ENCODE results near the gene CSH2. TPM values are rescaled to one million over a fixed set of nuclear protein-coding genes. Genes with fewer than 3 reads are reported as not detected.
A peak's percentile ranks its signal among the peaks of the same experiment; 100 is the strongest.
"Not testable (repeated sequence)": the region's sequence is repeated elsewhere in the genome, so short reads cannot be mapped to it uniquely, and the experiment has no call there.

CSH2 gene
- total and polyA plus RNA-seq, 8 donors = not detected

- H3K27me3 ChIP-seq = no peaks in the 10 kb centered on the region
- ATAC-seq (no peak), FAIRE-seq (no peak), DNase-seq (no peak)
- no peaks in the 10 kb centered on the region for H3K36me3 ChIP-seq
- no peak overlapping the region for H3K4me3 ChIP-seq
- no peak overlapping the region for H3K27ac ChIP-seq
- no peaks in the 10 kb centered on the region for H3K9me3 ChIP-seq
- no peak for TF ChIP-seq CTCF (IDR thresholded peaks at IDR 0.05)
- intact Hi-C loops (cut with DNase I) = no loop called here
- H3K4me1 ChIP-seq = peaks cover 0 to 7% (median 4%) of the 10 kb centered on the region in 3 donors
- WGBS, 2 donors = 92 to 96% methylated on average over 3 of the region's 3 CpGs
Observed at GRCh38 chr17:63847525-63848249, 25.8 kb downstream of the CSH2 start.

- Histone ChIP-seq H3K27me3 (no peaks in the 10 kb centered on the region), H3K27ac (no peak overlapping the region), H3K4me1 (peaks cover 7 to 18% (median 11%) of the 10 kb centered on the region in 3 donors), H3K36me3 (no peaks in the 10 kb centered on the region), H3K9me3 (no peaks in the 10 kb centered on the region), H3K4me3 (no peak overlapping the region)
- DNase-seq = no peak
- no peak for ATAC-seq
- no peak for FAIRE-seq
- 88 to 89% methylated on average over 1 of the region's 1 CpG for WGBS, 2 donors
- TF ChIP-seq CTCF (IDR thresholded peaks at IDR 0.05) = no peak
- intact Hi-C loops (cut with DNase I) = no loop called here
Observed at GRCh38 chr17:63845509-63845908, 28.0 kb downstream of the CSH2 start.

- Histone ChIP-seq H3K9me3 (no peaks in the 10 kb centered on the region), H3K27me3 (no peaks in the 10 kb centered on the region), H3K36me3 (no peaks in the 10 kb centered on the region), H3K4me1 (peaks cover 21 to 32% (median 25%) of the 10 kb centered on the region in 3 donors), H3K27ac (peak overlapping the region in 2 of 4 donors; percentile 70 to 88), H3K4me3 (peak overlapping the region in 1 of 4 donors; percentile 94)
- no peak for FAIRE-seq
- ATAC-seq = no peak
- WGBS, 2 donors = 85% methylated on average over 9 of the region's 9 CpGs
- peak in 1 of 6 donors; percentile 25 for DNase-seq
- intact Hi-C loops (cut with DNase I) = no loop called here
- no peak for TF ChIP-seq CTCF (IDR thresholded peaks at IDR 0.05)
Observed at GRCh38 chr17:63843910-63844677, 29.4 kb downstream of the CSH2 start.

GRCh38 chr17:63843387-63843888 lies 30.0 kb downstream of the CSH2 start:
- WGBS, 2 donors = 10% methylated on average over 19 of the region's 19 CpGs
- DNase-seq = peak in 3 of 6 donors; percentile 40 to 53 (median 53)

GRCh38 chr17:63842540-63843386 lies 30.7 kb downstream of the CSH2 start, which contains the start of gene SMARCD2:
TSS of gene SMARCD2 (minus strand) at chr17:63842685. CDS start at chr17:63842674, 11 bp downstream.
- ATAC-seq (peak; percentile 81 to 91 (median 82)), FAIRE-seq (no peak)
- 0 to 1% methylated on average over 77 to 92 of the region's 92 CpGs for WGBS, 2 donors

More at GRCh38 chr17:63843387-63843888, 30.0 kb downstream of the CSH2 start:
- H3K27me3 ChIP-seq; H3K9me3 ChIP-seq; ATAC-seq; H3K36me3 ChIP-seq; FAIRE-seq; intact Hi-C loops (cut with DNase I): not testable (repeated sequence)
- Histone ChIP-seq H3K4me3 (peak overlapping the region; percentile 29 to 94 (median 62)), H3K4me1 (peaks cover 25 to 36% (median 30%) of the 10 kb centered on the region in 3 donors), H3K27ac (peak overlapping the region; percentile 70 to 91 (median 86))

More at GRCh38 chr17:63842540-63843386, 30.7 kb downstream of the CSH2 start, which contains the start of gene SMARCD2:
- Histone ChIP-seq H3K27me3 (no peaks in the 10 kb centered on the region), H3K4me1 (peaks cover 32 to 42% (median 37%) of the 10 kb centered on the region in 3 donors), H3K4me3 (peak within 1 kb of the TSS; percentile 80 to 94 (median 86)), H3K27ac (peak within 1 kb of the TSS; percentile 70 to 91 (median 86)), H3K36me3 (no peaks in the 10 kb centered on the region), H3K9me3 (no peaks in the 10 kb centered on the region)
- TF ChIP-seq CTCF (IDR thresholded peaks at IDR 0.05) = no peak
- peak; percentile 98 to 100 (median 99) for DNase-seq
- intact Hi-C loops (cut with DNase I) = no loop called here
